GM12864 (cell line): ENCODE measurements around the gene TYW1B.
"Not testable (repeated sequence)": the region's sequence is repeated elsewhere in the genome, so short reads cannot be mapped to it uniquely, and the experiment has no call there.

ENCODE experiments used
- DNase-seq: peaks from one replicate; pipeline ENCODE4 v3.0.0-alpha.2; 2011; ENCODE audit warnings: low read depth
- H3K4me3 ChIP-seq: 2 replicates; pipeline ENCODE4 v1.5.1; 2011; ENCODE audit warnings: mild to moderate bottlenecking, low read depth, low read length, control low read depth
- TF ChIP-seq, protein P1 (sequence below): IDR thresholded peaks from 2 replicates; pipeline ENCODE4 v1.5.1; 2011; ENCODE audit warnings: low read depth, mild to moderate bottlenecking, moderate library complexity, low read length, control low read depth, inconsistent platforms; ENCODE audit errors: missing control alignments

Gene TYW1B

GRCh38 chr7:72540923-72541322, 287.1 kb downstream of the TYW1B start:
- DNase-seq: no peak
- H3K4me3 ChIP-seq: no peak overlapping the region
- TF ChIP-seq, protein P1, sequence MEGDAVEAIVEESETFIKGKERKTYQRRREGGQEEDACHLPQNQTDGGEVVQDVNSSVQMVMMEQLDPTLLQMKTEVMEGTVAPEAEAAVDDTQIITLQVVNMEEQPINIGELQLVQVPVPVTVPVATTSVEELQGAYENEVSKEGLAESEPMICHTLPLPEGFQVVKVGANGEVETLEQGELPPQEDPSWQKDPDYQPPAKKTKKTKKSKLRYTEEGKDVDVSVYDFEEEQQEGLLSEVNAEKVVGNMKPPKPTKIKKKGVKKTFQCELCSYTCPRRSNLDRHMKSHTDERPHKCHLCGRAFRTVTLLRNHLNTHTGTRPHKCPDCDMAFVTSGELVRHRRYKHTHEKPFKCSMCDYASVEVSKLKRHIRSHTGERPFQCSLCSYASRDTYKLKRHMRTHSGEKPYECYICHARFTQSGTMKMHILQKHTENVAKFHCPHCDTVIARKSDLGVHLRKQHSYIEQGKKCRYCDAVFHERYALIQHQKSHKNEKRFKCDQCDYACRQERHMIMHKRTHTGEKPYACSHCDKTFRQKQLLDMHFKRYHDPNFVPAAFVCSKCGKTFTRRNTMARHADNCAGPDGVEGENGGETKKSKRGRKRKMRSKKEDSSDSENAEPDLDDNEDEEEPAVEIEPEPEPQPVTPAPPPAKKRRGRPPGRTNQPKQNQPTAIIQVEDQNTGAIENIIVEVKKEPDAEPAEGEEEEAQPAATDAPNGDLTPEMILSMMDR: no peak

GRCh38 chr7:72540106-72540611, 287.8 kb downstream of the TYW1B start:
- DNase-seq: no peak
- TF ChIP-seq, protein P1: no peak
- no peak overlapping the region for H3K4me3 ChIP-seq

DNA sequence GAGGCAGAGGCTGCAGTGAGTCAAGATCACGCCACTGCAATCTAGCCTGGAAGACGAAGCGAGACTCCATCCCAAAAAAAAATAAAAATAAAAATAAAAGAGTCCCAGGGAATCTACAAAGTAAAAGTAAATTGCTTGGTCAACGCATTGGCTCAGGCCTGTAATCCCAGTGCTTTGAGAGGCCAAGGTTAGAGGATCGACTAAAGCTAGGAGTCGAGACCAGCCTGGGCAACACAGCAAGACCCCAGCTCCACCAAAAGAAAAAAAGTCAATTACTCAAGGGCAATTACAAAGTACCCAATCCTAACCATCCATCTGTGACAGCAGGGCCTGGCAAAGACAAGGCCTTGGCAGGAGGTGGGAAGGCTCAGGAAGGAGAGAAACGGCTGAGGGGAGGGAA, 288.3 kb downstream of the TYW1B start:
- TF ChIP-seq, protein P1: no peak
- H3K4me3 ChIP-seq: no peak overlapping the region
- no peak for DNase-seq

DNA sequence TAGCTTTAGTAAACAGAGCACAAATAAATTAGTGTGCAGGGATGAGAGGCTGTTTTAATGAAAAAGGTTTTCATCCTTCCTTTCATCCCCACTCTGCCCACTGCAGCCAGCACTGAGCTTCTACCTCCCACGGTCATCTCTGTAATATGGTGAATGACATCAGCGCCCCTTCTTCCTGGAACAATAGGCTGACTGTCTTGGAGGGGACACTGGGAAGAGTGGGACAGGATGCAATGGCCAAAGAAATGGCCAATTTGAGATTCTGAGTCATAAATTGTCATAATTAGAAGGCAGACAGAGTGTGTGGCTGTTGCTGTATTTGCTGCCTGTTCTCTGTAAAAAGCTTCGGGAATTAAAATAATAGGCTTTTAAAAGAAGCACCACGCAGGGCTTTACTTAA, 289.1 kb downstream of the TYW1B start:
- H3K4me3 ChIP-seq: no peak overlapping the region
- DNase-seq: no peak
- TF ChIP-seq, protein P1: no peak

DNA sequence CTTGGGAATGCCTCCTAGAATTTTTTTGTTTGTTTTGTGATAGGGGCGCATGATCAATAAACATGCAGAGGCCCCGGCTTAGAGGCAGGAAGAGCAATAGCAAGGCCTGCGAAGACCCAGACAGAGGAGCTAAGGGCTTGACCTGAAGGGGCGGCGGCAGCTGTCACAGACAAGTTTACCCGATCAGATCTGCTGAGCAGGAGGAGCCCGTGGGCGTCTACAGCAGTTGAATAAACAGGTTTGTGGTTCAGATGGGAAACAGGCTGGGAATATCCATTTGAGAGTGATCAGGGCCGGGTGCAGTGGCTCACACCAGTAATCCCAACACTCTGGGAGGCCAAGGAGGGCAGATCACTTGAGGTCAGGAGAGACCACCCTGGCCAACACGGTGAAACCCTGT, 289.9 kb downstream of the TYW1B start:
- no peak for DNase-seq
- TF ChIP-seq, protein P1: no peak
- H3K4me3 ChIP-seq: no peak overlapping the region

GRCh38 chr7:72536038-72536437, 292.0 kb downstream of the TYW1B start:
- not testable (repeated sequence) for H3K4me3 ChIP-seq, DNase-seq

GRCh38 chr7:72531048-72531447, 297.0 kb downstream of the TYW1B start:
- DNase-seq, H3K4me3 ChIP-seq: not testable (repeated sequence)
